ENCODE measurements around the gene MYD88. TPM values are rescaled to one million over a fixed set of nuclear protein-coding genes. Genes with fewer than 3 reads are reported as not detected.
A peak's percentile ranks its signal among the peaks of the same experiment; 100 is the strongest.

The MYD88 gene
- total RNA-seq, 5 donors from 2014 or later (not counting 1 experiment from before 2014, with no cell fraction given), result 32.4 to 68.5 (median 56.6) TPM

GRCh38 chr3:38105525-38105924 is 32.9 kb upstream of the MYD88 start:
- peaks cover 0 to 13% of the 10 kb centered on the region in 2 experiments for H3K27me3 ChIP-seq (replicated peaks in 1 of 2; ENCODE audit: control insufficient read depth in 2 of 2, extremely low read depth in 1 of 2, insufficient read depth in 2 of 2, low read length in 1 of 2)
- H3K4me3 ChIP-seq (ENCODE audit: control insufficient read depth in 1 of 2, extremely low read depth in 1 of 2, low read length in 1 of 2), result no peak overlapping the region
- WGBS (ENCODE audit: insufficient coverage), result no CpG with 5 or more reads among the region's 1 CpG
- no peaks in the 10 kb centered on the region for H3K4me1 ChIP-seq (ENCODE audit: control insufficient read depth in 1 of 2, extremely low read depth in 1 of 2, insufficient read depth in 2 of 2, low read length in 2 of 2)
- Mint-ChIP-seq H3K27me3 (no peaks in the 10 kb centered on the region), H3K36me3 (peaks cover 8% of the 10 kb centered on the region), H3K27ac (no peak overlapping the region), H3K4me1 (no peaks in the 10 kb centered on the region), H3K4me3 (no peak overlapping the region), H3K9me3 (peaks cover 0 to 9% (median 4%) of the 10 kb centered on the region in 3 donors)
- DNase-seq (no peak), ATAC-seq (replicated peaks in 1 of 4) (no peak)
- H3K36me3 ChIP-seq (ENCODE audit: control insufficient read depth in 2 of 2, extremely low read depth in 1 of 2, insufficient read depth in 1 of 2, low read length in 1 of 2), result no peaks in the 10 kb centered on the region
- ChIA-PET POLR2A (no interaction called here), CTCF (interaction anchor here in 1 of 2 donors (0.6 kb wide), 1 partner anchor 387 kb away, joined by 5 read pairs; no protein-coding TSS in a partner anchor)
- no peaks in the 10 kb centered on the region for H3K9me3 ChIP-seq
- no peak overlapping the region for H3K27ac ChIP-seq (ENCODE audit: low read length)

- peaks cover 8% of the 10 kb centered on the region for H3K36me3 Mint-ChIP-seq
- Histone ChIP-seq H3K9me3 (no peaks in the 10 kb centered on the region), H3K36me3 (ENCODE audit: control insufficient read depth in 2 of 2, extremely low read depth in 1 of 2, insufficient read depth in 1 of 2, low read length in 1 of 2) (no peaks in the 10 kb centered on the region), H3K27me3 (replicated peaks in 1 of 2; ENCODE audit: control insufficient read depth in 2 of 2, extremely low read depth in 1 of 2, insufficient read depth in 2 of 2, low read length in 1 of 2) (peaks cover 0 to 13% of the 10 kb centered on the region in 2 experiments), H3K4me1 (ENCODE audit: control insufficient read depth in 1 of 2, extremely low read depth in 1 of 2, insufficient read depth in 2 of 2, low read length in 2 of 2) (no peaks in the 10 kb centered on the region), H3K27ac (ENCODE audit: low read length) (no peak overlapping the region), H3K4me3 (ENCODE audit: control insufficient read depth in 1 of 2, extremely low read depth in 1 of 2, low read length in 1 of 2) (no peak overlapping the region)
- DNase-seq (peak in 1 of 35 experiments; percentile 12), ATAC-seq (replicated peaks in 1 of 4) (no peak)
- 79% methylated on average over 6 of the region's 7 CpGs for WGBS (ENCODE audit: insufficient coverage)
- H3K4me1 Mint-ChIP-seq, result no peaks in the 10 kb centered on the region
- ChIA-PET POLR2A (no interaction called here), CTCF (interaction anchor here (0.5 to 0.6 kb wide), 2 partner anchors 10 to 387 kb away, joined by 3 to 4 read pairs; no protein-coding TSS in a partner anchor)
- H3K4me3 Mint-ChIP-seq, result no peak overlapping the region
- no peak overlapping the region for H3K27ac Mint-ChIP-seq
- H3K27me3 Mint-ChIP-seq, result no peaks in the 10 kb centered on the region
- peaks cover 0 to 9% (median 4%) of the 10 kb centered on the region in 3 donors for H3K9me3 Mint-ChIP-seq
These were observed 30.4 kb upstream of the MYD88 start for GRCh38 chr3:38107911-38108648.

- ChIA-PET POLR2A (no interaction called here), CTCF (interaction anchor here in 1 of 2 donors (0.5 kb wide), 1 partner anchor 386 kb away, joined by 3 read pairs; no protein-coding TSS in a partner anchor)
- H3K4me3 ChIP-seq (ENCODE audit: control insufficient read depth in 1 of 2, extremely low read depth in 1 of 2, low read length in 1 of 2), result no peak overlapping the region
- H3K4me3 Mint-ChIP-seq, result no peak overlapping the region
- H3K27me3 ChIP-seq (replicated peaks in 1 of 2; ENCODE audit: control insufficient read depth in 2 of 2, extremely low read depth in 1 of 2, insufficient read depth in 2 of 2, low read length in 1 of 2), result peaks cover 0 to 13% of the 10 kb centered on the region in 2 experiments
- H3K9me3 ChIP-seq, result no peaks in the 10 kb centered on the region
- no peaks in the 10 kb centered on the region for H3K4me1 Mint-ChIP-seq
- H3K4me1 ChIP-seq (ENCODE audit: control insufficient read depth in 1 of 2, extremely low read depth in 1 of 2, insufficient read depth in 2 of 2, low read length in 2 of 2), result no peaks in the 10 kb centered on the region
- H3K27ac ChIP-seq (ENCODE audit: low read length), result no peak overlapping the region
- WGBS (ENCODE audit: insufficient coverage), result 70% methylated on average over 6 of the region's 11 CpGs
- no peaks in the 10 kb centered on the region for H3K27me3 Mint-ChIP-seq
- peaks cover 8% of the 10 kb centered on the region for H3K36me3 Mint-ChIP-seq
- ATAC-seq (replicated peaks in 1 of 4), result no peak
- no peaks in the 10 kb centered on the region for H3K36me3 ChIP-seq (ENCODE audit: control insufficient read depth in 2 of 2, extremely low read depth in 1 of 2, insufficient read depth in 1 of 2, low read length in 1 of 2)
- DNase-seq, result peak in 1 of 35 experiments; percentile 21
- H3K9me3 Mint-ChIP-seq, result peaks cover 0 to 9% (median 4%) of the 10 kb centered on the region in 3 donors
- no peak overlapping the region for H3K27ac Mint-ChIP-seq
These were observed 29.5 kb upstream of the MYD88 start for GRCh38 chr3:38108649-38109579.

- Histone ChIP-seq H3K27ac (ENCODE audit: low read length) (no peak overlapping the region), H3K36me3 (ENCODE audit: control insufficient read depth in 2 of 2, extremely low read depth in 1 of 2, insufficient read depth in 1 of 2, low read length in 1 of 2) (no peaks in the 10 kb centered on the region), H3K27me3 (replicated peaks in 1 of 2; ENCODE audit: control insufficient read depth in 2 of 2, extremely low read depth in 1 of 2, insufficient read depth in 2 of 2, low read length in 1 of 2) (peaks cover 0 to 14% of the 10 kb centered on the region in 2 experiments), H3K9me3 (no peaks in the 10 kb centered on the region), H3K4me1 (ENCODE audit: control insufficient read depth in 1 of 2, extremely low read depth in 1 of 2, insufficient read depth in 2 of 2, low read length in 2 of 2) (no peaks in the 10 kb centered on the region), H3K4me3 (ENCODE audit: control insufficient read depth in 1 of 2, extremely low read depth in 1 of 2, low read length in 1 of 2) (no peak overlapping the region)
- no peaks in the 10 kb centered on the region for H3K27me3 Mint-ChIP-seq
- CTCF ChIA-PET, result no interaction called here
- POLR2A ChIA-PET, result no interaction called here
- no peak overlapping the region for H3K27ac Mint-ChIP-seq
- peaks cover 8% of the 10 kb centered on the region for H3K36me3 Mint-ChIP-seq
- peak in 1 of 35 experiments; percentile 17 for DNase-seq
- 88% methylated on average over 8 of the region's 17 CpGs for WGBS (ENCODE audit: insufficient coverage)
- H3K9me3 Mint-ChIP-seq, result peaks cover 0 to 9% (median 4%) of the 10 kb centered on the region in 3 donors
- no peak overlapping the region for H3K4me3 Mint-ChIP-seq
- ATAC-seq (replicated peaks in 1 of 4), result no peak
- H3K4me1 Mint-ChIP-seq, result no peaks in the 10 kb centered on the region
These were observed 28.7 kb upstream of the MYD88 start for GRCh38 chr3:38109580-38110313.

- H3K9me3 Mint-ChIP-seq, result peaks cover 0 to 4% (median 2%) of the 10 kb centered on the region in 3 donors
- H3K4me3 Mint-ChIP-seq, result no peak overlapping the region
- no peaks in the 10 kb centered on the region for H3K36me3 ChIP-seq (ENCODE audit: control insufficient read depth in 2 of 2, extremely low read depth in 1 of 2, insufficient read depth in 1 of 2, low read length in 1 of 2)
- DNase-seq (peak in 1 of 35 experiments; percentile 14), ATAC-seq (replicated peaks in 1 of 4) (no peak)
- ChIA-PET POLR2A (no interaction called here), CTCF (no interaction called here)
- no peak overlapping the region for H3K27ac ChIP-seq (ENCODE audit: low read length)
- peaks cover 3% of the 10 kb centered on the region for H3K36me3 Mint-ChIP-seq
- peaks cover 0 to 2% (median 2%) of the 10 kb centered on the region in 3 donors for H3K4me1 Mint-ChIP-seq
- H3K27me3 Mint-ChIP-seq, result no peaks in the 10 kb centered on the region
- H3K4me1 ChIP-seq (ENCODE audit: control insufficient read depth in 1 of 2, extremely low read depth in 1 of 2, insufficient read depth in 2 of 2, low read length in 2 of 2), result no peaks in the 10 kb centered on the region
- peaks cover 0 to 14% of the 10 kb centered on the region in 2 experiments for H3K27me3 ChIP-seq (replicated peaks in 1 of 2; ENCODE audit: control insufficient read depth in 2 of 2, extremely low read depth in 1 of 2, insufficient read depth in 2 of 2, low read length in 1 of 2)
- H3K27ac Mint-ChIP-seq, result no peak overlapping the region
- no peak overlapping the region for H3K4me3 ChIP-seq (ENCODE audit: control insufficient read depth in 1 of 2, extremely low read depth in 1 of 2, low read length in 1 of 2)
- 89% methylated on average over 5 of the region's 6 CpGs for WGBS (ENCODE audit: insufficient coverage)
- no peaks in the 10 kb centered on the region for H3K9me3 ChIP-seq
These were observed 28.0 kb upstream of the MYD88 start for GRCh38 chr3:38110314-38111050.

Measured in T-cell (primary cell).